Endodermal cell (in vitro differentiated cells): ENCODE results near the gene TMEM120B. TPM values are rescaled to one million over a fixed set of nuclear protein-coding genes. Genes with fewer than 3 reads are reported as not detected.
"Not testable (repeated sequence)": the region's sequence is repeated elsewhere in the genome, so short reads cannot be mapped to it uniquely, and the experiment has no call there.

Experiments used
- DNase-seq: peaks from one replicate; pipeline ENCODE4 v3.0.0-alpha.2; 2017
- H3K27ac ChIP-seq: 2 replicates; pipeline ENCODE4 v1.5.1; 2013; ENCODE audit warnings: mild to moderate bottlenecking, low read depth, low read length, moderate library complexity
- H3K27me3 ChIP-seq: 2 replicates; pipeline ENCODE4 v1.6.1; 2013; ENCODE audit warnings: mild to moderate bottlenecking, low read length, moderate library complexity; ENCODE audit not compliant: insufficient read depth, control insufficient read depth, poor library complexity, severe bottlenecking
- H3K36me3 ChIP-seq: 2 replicates; pipeline ENCODE4 v1.7.0; 2013; ENCODE audit warnings: mild to moderate bottlenecking, low read length, moderate library complexity; ENCODE audit not compliant: control insufficient read depth, insufficient read depth
- H3K4me1 ChIP-seq: one replicate; pipeline ENCODE4 v1.7.0; 2013; ENCODE audit warnings: low read length; ENCODE audit not compliant: control insufficient read depth, insufficient read depth
- H3K4me3 ChIP-seq: 2 replicates; pipeline ENCODE4 v1.5.1; 2013; ENCODE audit warnings: mild to moderate bottlenecking, low read length, moderate library complexity
- H3K9ac ChIP-seq: 2 replicates; pipeline ENCODE4 v1.6.1; 2013; ENCODE audit warnings: mild to moderate bottlenecking, low read length, moderate library complexity; ENCODE audit not compliant: poor library complexity, severe bottlenecking; ENCODE audit errors: extremely low read depth
- H3K9me3 ChIP-seq: 2 replicates; pipeline ENCODE4 v1.6.1; 2013; ENCODE audit warnings: mild to moderate bottlenecking, low read length, moderate library complexity; ENCODE audit not compliant: control insufficient read depth
- H3K27ac Mint-ChIP-seq: 2 replicates; pipeline ENCODE4 v1.8.0; 2020; ENCODE audit warnings: mixed read lengths
- H3K27me3 Mint-ChIP-seq: 2 replicates; pipeline ENCODE4 v1.8.0; 2021; ENCODE audit warnings: mild to moderate bottlenecking, mixed read lengths; ENCODE audit not compliant: insufficient read depth
- H3K36me3 Mint-ChIP-seq: 2 replicates; pipeline ENCODE4 v1.8.0; 2020; ENCODE audit warnings: low read depth, mixed read lengths
- H3K4me1 Mint-ChIP-seq: 2 replicates; pipeline ENCODE4 v1.8.0; 2020; ENCODE audit warnings: mixed read lengths
- H3K4me3 Mint-ChIP-seq: 2 replicates; pipeline ENCODE4 v1.8.0; 2020; ENCODE audit warnings: mild to moderate bottlenecking, moderate library complexity, mixed read lengths
- H3K9me3 Mint-ChIP-seq: 2 replicates; pipeline ENCODE4 v1.8.0; 2020; ENCODE audit warnings: mild to moderate bottlenecking, mixed read lengths
- CTCF ChIP-seq: fragments of 200-600 bp; sonication (generic); conservative IDR thresholded peaks from 2 replicates; pipeline ENCODE4 v1.5.0; 2021; ENCODE audit warnings: antibody characterized with exemption, mild to moderate bottlenecking
- WGBS, 2 experiments: methylation state at CpG; one replicate each; pipeline versions ENCODE4 v1.1.5 to v1.1.7; 2013; ENCODE audit warnings: missing lambda C conversion rate in 2 of 2, mixed read lengths in 1 of 2; ENCODE audit not compliant: insufficient coverage in 1 of 2, insufficient read length in 1 of 2; 5-methylcytosine and 5-hydroxymethylcytosine counted together
- total RNA-seq, 2 donors: library from RNA; stranded (reverse); fragmentation: NEBNext Ultra II Directional in 1 of 2; extraction: Animal tissue kit (Norgen Biotek cat#: 25700) in 1 of 2; gene quantifications; 2 replicates in 1 of 2; 3 replicates in 1 of 2; pipeline ENCODE4 v1.2.1, GENCODE V29; 2021

TMEM120B gene
- total RNA-seq, 2 donors from 2014 or later: 21.8 to 25.3 TPM

DNA sequence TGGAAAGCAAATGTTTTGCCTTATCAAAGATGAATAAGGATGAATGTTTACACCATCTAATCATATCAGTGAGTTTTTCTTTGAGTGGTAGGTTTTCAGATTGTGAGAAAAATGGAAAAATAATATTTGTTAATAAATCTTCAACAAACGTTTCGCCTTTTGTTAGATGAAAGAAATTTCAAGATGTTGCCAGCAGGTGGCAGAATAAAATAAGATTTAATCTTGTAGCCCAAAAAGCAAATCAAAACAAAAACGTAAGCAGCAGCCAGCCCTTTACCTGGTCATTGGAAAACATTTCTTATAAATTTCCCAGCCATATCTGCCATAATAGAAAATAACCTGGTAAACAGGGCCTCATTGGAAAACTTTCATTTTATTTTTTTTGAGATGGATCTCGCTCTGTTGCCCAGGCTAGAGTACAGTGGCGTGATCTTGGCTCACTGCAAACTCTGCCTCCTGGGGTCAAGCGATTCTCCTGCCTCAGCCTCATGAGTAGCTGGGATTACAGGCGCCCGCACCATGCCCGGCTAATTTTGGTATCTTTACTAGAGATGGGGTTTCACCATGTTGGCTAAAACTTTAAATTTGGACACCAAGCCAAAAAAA is 15.4 kb upstream of the TMEM120B start:
- TF ChIP-seq CTCF: peak; percentile 80
- Histone ChIP-seq H3K9me3 (no peaks in the 10 kb centered on the region), H3K4me3 (no peak overlapping the region), H3K9ac (no peak overlapping the region), H3K36me3 (no peaks in the 10 kb centered on the region), H3K27ac (no peak overlapping the region), H3K27me3 (no peaks in the 10 kb centered on the region), H3K4me1 (no peaks in the 10 kb centered on the region)
- Mint-ChIP-seq H3K4me3 (no peak overlapping the region), H3K27ac (no peak overlapping the region), H3K9me3 (no peaks in the 10 kb centered on the region), H3K36me3 (no peaks in the 10 kb centered on the region), H3K4me1 (no peaks in the 10 kb centered on the region), H3K27me3 (peaks cover 9% of the 10 kb centered on the region)
- WGBS, 2 experiments: 58 to 61% methylated on average over 9 of the region's 9 CpGs
- peak; percentile 42 for DNase-seq

GRCh38 chr12:121697861-121698260 is 14.7 kb upstream of the TMEM120B start:
- not testable (repeated sequence) for H3K27ac ChIP-seq, H3K27me3 Mint-ChIP-seq, H3K4me1 ChIP-seq, H3K36me3 Mint-ChIP-seq, H3K4me1 Mint-ChIP-seq, H3K4me3 ChIP-seq, H3K36me3 ChIP-seq, H3K27ac Mint-ChIP-seq, DNase-seq, H3K4me3 Mint-ChIP-seq, H3K9me3 ChIP-seq, H3K9me3 Mint-ChIP-seq, H3K9ac ChIP-seq, H3K27me3 ChIP-seq
- WGBS, 2 experiments: 91 to 96% methylated on average over 4 to 6 of the region's 6 CpGs

DNA sequence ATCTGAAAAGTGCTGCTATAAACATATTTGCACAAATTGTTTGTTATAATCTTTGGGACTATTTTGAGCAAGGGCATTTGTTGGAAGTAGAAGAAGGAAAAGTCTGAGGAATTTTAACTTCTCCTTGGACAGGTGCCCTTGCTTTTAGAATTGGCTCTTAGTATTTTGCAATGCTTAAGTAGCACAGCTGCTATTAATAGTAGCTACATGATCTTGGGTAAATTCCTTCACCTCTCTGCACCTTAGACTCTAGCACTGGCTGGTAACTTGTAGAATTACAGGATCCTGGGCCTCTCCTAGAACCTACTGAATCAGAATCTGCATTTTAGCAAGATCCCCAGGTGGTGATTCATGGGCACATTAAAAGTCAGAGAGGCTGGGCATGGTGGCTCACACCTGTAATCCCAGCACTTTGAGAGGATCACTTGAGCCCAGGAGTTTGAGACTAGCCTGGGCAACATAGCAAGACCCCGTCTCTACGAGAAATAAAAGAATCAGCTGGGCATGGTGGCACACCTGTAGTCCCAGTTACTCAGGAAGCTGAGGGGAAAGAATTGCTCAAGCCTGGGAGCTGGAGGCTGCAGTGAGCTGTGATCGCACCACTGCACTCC is 10.8 kb upstream of the TMEM120B start:
- no peaks in the 10 kb centered on the region for H3K27me3 ChIP-seq
- Mint-ChIP-seq H3K36me3 (no peaks in the 10 kb centered on the region), H3K27me3 (peaks cover 17% of the 10 kb centered on the region), H3K4me1 (no peaks in the 10 kb centered on the region), H3K9me3 (no peaks in the 10 kb centered on the region), H3K27ac (no peak overlapping the region), H3K4me3 (no peak overlapping the region)
- no peak overlapping the region for H3K9ac ChIP-seq
- no peak overlapping the region for H3K4me3 ChIP-seq
- TF ChIP-seq CTCF: no peak
- no peak overlapping the region for H3K27ac ChIP-seq
- WGBS, 2 experiments: 80 to 93% methylated on average over 3 of the region's 3 CpGs
- H3K9me3 ChIP-seq: peaks cover 8% of the 10 kb centered on the region
- no peaks in the 10 kb centered on the region for H3K36me3 ChIP-seq
- DNase-seq: no peak
- H3K4me1 ChIP-seq: no peaks in the 10 kb centered on the region
